GM10847 (cell line): ENCODE results near the gene ACSS3.

Source experiments
- POLR2A ChIP-seq: IDR thresholded peaks from 2 replicates; pipeline ENCODE4 v1.6.1; 2011; ENCODE audit not compliant: insufficient read length; ENCODE audit errors: extremely low read depth

ACSS3 gene

DNA sequence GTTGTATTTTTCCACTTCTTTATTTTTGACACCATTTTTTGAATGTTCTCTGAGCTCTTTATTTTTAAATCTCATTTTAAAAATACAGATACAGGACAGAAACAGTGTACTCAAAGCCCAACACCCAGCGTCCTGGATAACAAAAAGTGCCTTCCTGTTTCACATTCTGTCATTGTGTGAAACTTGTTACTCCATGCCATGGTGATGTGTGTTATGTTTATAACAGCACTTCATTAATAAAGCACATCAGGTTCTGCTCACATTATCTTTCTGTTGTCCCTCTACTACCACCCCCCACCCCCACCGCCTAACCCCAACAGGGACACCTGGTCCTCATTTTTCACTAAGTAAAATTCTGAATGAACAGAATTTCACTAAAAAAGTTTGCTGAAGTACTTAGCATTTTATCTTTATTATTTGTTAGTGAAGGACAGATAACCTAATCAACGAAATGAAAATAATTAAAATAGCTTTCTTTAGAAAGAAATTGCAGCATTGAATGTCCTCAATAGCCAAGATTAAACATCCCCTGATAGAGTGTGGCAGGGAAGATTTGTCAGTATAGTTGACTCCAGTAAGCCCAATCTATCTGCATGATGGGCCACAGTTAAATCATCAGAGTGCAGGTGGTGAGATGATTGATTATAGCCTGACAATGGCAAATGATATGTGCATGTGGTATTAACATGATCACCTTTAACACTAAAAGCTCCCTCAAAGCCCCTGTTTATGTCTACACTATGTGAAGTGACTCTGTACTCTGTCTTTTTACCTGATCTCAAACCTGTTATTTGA is 153.9 kb downstream of the ACSS3 start:
- TF ChIP-seq POLR2A: no peak

DNA sequence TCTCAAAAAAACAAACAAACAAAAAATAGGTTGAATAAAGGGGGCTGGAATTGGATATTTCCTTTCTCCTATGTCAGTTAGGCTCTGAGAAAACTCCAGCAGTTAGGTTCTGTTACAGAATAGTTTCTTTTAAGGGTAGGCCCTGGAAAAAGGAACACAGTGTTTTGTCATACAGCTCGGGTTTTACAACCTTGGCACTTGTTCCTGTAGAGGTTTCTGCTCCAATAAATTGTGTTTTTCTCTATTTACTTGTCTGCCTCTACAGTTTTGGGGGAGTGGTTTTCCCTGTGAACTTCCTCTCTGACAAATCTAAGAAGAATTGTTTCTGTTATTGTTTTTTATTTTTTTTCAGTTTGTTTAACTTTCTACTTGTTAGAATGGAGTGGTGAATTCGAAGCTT is 167.6 kb downstream of the ACSS3 start:
- no peak for TF ChIP-seq POLR2A

DNA sequence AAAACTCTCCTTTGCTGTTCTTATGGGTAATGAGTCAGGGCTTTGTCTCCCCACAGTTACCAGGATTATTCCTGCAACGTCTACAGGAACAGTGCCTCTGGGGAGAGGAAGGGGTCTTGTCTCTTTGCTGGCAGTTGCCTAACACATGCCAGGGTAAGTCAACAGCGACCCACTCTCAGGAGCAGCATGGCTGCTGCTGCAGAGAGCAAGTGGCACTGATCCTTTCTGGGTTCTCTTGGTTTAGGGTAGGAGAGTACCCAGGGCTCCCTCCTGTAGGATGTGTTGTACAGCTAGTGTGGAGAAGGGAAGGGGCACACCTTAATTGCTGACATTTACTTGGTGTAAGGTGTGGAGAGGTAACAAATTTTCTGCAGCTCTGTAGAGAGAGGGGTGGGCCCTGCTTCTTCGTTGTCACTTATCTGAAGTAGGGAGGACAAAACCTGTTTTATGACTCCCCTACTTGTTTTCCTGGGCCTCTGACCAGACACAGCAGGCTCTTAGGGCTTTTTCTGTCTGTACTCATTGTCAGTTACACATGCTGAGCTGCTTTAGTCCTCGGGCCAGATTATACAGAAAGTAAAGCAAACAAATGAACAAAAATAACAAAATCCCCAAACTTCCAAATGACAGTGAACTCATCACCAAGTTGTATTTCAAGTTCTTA is 168.2 kb downstream of the ACSS3 start:
- TF ChIP-seq POLR2A: no peak

DNA sequence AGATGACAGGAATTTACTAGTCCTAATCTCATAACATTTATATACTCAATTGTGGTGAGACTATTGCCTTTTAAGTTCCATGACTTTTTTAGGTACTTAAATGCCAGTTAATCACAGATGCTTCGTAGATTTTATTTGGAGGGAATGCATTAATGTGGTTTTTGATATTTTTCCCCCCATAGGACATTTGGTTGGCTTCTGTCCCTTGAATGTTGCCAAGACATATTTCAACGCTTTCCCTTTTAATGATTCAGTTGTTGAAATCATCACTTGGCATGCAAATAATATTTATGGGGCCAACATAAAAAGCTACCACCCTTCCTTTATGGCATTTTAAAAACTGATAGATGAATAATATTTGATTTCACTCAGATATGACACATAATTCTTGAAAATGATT is 172.1 kb downstream of the ACSS3 start:
- no peak for TF ChIP-seq POLR2A

DNA sequence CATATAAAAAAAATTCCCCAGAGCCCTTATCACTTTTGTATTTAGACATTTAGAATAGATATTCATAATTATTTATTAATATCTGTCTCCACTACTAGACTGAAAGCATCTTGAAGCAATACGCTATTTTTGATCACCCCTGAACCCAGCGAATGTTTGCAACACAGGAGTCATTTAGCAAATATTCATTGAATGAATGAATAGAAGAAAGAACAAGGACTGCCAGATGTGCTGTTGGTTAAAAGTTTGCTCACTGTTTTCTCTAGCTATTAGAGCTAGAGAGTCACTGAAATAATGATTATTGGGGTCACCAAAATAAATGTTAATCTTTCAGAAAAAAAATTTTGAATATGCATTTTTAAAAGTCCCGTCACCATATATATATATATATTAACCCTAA is 174.3 kb downstream of the ACSS3 start:
- TF ChIP-seq POLR2A: no peak

DNA sequence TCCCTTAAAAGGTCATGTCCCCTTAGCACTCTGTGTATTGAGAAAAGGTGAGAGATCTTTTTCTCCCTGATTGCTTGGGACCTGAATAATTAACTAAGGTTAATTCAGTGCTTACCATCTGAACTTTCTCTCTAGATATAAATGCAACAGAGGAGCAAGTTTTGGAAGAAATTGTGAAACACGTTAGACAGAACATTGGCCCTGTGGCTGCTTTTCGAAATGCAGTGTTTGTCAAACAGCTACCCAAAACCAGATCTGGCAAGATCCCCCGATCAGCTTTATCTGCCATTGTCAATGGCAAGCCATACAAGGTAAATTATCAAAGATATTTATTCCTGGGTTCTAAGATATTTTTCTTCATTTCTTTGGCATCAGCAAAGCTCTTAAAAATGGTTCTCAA is 175.5 kb downstream of the ACSS3 start:
- TF ChIP-seq POLR2A: no peak

DNA sequence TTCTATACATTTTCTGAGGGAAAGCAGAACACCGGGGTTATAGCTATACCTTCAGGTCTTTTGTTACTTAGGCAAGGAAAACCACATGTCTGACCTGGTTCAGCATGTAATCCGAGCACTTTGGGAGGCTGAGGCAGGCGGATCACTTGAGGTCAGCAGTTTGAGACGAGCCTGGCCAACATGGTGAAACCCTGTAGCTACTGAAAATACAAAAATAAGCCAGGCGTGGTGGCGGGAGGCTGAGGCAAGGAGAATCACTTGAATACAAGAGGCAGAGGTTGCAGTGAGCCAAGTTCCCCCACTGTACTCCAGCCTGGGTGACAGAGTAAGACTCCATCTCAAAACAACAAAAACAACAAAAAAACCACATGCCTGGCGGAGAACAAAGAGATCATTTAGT is 177.6 kb downstream of the ACSS3 start:
- no peak for TF ChIP-seq POLR2A

DNA sequence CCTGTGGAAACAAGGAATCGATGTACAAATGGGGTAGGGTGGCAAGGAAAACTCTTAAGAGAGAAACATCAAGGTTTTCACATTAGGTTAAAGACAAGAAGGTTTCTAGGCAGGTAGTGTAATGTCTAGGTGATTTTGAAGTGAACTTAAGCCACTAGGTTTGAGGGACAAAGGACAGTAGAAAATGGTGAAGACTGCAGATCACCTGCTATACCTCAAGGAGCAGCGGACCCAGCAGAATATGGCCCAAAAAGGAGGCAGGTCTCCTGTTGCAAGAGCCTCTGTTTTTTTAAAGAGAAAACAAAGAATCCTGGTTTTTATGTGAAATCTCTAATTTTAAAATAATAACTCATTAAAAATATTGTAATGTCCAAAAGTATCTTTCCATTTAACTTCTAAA is 178.1 kb downstream of the ACSS3 start:
- no peak for TF ChIP-seq POLR2A

DNA sequence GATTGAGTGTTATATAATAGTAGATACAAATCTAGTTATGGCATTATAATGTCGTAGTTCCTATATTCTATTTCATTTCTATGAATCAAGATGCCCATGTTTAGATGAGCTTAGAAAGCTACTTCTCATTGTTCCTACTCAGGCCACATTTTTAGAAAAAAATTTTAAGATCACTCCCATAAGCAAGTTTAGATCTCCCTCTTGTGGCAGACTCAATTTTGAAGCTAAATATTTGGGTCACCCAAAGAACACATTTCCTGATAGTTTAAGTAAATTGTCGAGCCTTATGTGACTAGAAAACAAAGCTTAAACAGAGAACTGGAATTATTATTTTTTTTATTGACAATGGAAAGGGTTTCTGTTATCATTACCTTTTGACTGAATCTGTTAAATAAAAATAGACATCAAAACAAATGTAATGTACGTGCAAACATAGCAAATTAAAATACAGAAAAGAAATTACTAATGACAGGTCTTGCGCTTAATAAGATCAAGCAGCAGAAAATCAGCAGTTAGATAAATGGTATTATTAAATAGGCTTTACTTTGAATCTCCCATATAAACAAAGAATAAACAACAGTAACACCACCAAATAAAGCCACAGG is 180.2 kb downstream of the ACSS3 start:
- no peak for TF ChIP-seq POLR2A

DNA sequence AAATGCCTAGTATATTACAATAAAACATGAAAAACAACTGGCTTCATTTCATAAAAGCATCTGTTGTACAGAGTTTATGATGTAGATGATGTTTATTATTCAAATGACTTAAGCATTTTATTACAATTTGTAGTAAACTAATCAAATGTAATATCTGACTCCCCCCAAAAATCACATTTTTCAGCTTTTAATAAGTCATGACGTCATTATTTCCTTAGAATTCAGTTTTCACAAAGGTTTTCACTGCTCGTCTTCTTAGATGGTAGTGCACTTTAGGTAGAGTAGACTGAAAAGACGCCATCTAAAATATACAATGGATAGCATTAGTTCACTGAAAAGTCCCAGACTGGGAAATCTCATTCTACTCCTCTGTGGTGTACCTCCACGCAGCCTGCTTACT is 181.5 kb downstream of the ACSS3 start:
- TF ChIP-seq POLR2A: no peak

DNA sequence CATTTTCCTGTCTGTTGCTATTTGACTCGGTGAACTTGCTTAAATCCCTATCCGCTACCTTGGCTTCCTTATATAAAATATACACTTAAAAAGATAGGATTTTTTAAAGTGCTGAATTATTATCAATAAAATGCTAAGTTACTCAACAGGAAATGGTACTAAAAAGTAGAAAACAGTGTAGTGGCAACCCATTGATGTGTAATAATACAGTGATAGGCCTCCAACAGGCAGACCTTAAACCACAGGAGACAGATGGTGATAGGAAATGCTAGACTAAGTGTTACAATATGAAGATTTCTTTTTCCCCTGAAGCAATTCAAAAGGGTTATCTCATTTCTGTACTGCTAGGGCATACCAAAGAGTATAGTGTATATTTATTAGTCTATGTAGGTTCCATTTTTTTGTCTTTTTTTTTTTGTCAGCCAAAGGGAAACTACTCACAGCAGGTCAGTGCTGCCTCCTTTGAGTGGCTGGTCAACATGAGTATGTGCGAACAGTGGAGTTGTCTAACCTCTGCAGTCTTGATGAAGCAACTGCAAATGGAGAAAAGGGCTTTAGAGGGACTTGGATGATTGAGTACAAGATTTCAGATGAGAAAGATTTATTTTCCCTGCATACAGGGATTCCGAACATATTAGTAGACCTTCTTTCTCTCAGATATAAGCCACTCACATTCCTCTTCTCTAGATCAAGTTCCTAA is 183.8 kb downstream of the ACSS3 start:
- TF ChIP-seq POLR2A: no peak

DNA sequence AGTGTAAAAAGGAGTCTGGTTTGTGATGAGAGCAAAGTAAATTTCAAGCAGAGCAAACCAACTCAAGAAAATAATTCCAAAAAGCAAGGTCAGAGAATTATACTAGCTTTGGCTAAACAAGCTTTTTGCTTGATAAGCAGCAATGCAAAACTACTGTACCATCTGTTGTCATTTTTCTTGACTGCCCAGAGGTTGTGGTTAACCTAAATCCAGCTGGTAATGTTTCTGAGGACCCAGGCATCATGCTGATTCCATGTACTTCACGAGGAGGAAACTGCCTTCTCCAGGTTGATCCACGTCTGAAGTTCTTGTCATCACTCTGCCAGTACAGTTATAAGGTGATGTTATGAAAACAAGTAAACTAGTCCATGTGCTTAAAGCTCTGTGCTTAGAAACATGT is 185.2 kb downstream of the ACSS3 start:
- no peak for TF ChIP-seq POLR2A

DNA sequence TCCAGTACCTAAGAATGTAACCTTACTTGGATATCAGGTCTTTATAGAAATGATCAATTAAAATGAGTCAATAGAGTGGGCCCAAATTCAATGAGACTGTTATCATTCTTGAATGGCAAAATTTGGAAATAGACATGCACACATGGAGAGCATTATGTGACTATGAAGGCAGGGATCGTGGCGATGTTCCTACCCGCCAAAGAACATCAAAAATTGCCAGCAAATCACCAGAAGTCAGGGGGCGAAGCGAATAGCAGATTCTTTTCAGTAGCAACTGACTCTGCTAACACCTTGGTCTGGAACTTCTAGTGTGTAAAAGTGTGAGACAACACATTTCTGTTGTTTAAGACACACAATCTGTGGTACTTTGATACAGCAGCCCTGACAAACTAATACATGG is 192.5 kb downstream of the ACSS3 start:
- TF ChIP-seq POLR2A: no peak

DNA sequence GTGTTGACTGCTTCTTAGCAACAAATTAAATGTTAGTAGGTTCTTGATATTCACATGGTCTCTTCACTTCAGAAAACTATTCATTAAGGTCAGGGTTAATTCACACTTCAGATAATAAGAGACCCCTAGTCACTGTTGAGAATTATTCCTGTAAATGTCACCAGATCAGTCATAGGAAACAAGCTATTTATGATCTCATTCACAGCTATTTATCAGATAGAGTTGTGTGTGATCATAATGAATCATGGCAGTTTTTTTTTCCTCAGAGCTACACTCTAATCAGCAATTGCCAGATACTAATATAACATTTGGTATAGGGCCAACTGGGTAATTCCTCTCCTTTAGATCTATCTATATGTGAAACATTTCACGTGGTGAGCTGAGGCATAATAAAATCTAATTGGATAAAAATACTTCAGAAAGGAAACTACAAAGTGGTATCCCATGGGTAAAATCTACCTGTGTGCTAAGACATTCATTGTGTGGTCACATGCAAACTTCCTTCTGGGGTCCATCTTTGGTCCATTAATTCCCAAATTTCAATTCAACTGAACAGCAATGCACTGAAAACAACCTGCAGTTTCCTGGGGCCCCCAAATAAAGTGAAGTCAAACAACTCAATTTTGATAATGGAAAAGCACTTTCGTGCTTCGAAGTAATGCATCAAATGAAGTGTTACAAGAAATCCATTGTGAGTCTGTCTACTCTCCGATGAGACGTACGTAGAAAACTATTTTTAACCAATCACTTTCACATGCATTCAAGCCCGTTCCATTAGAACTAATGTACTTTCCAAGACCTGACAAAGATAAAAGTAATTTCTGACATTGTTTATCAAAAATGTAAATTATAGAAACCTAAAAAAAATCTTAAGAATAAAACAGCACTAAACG is 197.0 kb downstream of the ACSS3 start:
- TF ChIP-seq POLR2A: no peak

DNA sequence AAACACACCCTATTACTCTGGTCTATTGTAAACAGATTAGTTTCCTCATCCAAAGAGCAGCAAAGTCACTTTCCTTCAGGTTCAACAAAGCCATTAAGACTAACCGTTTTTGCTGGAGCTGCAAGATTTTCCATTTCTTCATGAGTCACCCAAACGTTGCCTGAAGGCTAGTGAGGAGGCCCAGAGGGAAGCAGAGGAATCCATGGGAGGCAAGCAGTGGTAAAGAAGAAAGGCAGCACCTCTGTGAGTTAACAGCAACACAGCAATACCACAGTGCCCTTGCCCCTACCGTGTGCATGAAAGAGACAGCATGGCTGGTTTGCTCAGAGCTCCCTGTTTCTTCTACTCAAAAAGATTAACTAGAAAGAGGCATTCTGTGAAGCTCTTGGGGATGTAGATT is 206.3 kb downstream of the ACSS3 start:
- no peak for TF ChIP-seq POLR2A

DNA sequence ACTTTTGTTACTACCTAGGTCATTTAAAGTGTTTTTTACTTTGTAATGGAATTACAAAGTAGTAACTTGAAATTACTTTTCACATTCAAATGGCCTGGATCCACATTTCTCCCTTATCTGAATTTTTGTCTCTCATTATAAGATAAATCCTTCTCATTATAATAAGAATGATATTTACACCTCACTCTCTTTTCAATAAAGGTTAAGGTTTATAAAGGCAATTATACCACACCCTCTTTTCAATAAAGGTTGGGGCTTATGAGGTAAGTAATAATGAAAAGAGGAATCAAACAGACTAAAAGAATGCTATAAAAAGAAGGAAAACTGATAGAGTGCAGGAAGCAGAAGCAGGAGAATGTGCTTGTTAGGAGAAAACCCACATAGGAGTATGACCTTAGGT is 210.8 kb downstream of the ACSS3 start:
- no peak for TF ChIP-seq POLR2A
